ENCODE data around the gene MSI2.

The MSI2 gene

GRCh38 chr17:57713140-57713539, 456.8 kb downstream of the MSI2 start:
- no peak for DNase-seq

DNA sequence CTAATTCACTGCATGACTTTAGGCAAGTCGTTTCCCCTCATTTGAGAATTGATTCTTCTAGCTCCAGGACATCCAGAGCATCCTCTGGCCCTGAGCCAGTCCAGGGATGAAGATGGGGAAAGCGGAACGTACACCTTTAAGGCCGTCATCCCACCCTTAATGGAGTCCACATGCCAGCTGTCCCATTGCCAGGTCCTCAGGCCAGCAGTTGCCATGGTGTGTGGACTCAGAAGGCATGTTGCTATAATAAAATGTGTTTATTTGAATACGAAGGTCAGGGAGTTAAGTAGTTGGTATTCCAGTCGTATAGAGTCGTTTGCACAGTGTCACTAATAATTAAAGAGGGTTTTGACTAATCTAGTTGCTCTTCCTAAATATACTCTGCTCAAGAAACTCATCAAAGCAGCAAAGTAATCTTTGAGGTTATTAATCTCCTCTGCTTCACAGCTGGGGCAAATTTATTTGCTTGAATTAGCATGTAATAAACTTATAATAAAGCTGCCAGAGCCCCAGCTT, 458.4 kb downstream of the MSI2 start:
- no peak for DNase-seq

DNA sequence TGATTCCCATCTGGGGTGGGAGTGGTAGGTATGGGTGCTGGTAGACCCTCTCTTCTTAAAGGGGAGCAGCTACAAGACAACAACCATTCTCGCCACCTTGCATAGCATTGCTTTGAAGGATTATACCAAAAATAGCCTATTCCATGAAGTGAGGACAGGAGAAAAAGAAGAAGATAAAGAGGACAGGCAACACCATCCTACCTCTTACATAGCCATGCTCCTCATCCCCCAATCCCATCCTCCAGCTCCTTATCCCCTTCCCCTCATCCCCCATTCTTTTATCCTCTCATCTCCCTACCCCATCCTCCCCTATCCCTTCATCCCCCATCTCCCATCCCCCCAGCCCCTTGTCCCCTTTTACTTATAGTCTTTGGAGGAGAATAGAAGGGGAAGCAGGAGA, 459.7 kb downstream of the MSI2 start:
- no peak for DNase-seq

DNA sequence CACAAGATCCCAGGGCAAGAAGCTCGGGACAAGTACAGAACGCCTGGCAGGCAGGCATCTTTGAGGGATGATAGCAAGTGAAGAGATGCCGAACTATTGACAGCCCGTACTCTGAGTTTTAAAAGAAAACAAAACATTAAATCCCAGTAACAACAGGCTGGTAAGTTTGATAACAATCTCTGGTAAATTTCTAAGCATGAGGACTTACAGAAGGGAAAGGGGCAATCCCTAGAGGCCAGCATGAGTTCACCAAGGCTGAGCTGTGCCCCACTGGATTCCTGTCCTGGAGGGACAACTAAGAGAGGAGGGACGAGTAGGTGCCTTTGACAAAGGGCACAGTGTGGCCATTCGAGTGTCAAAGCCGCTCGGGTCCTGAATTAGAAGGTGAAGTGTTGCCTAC, 462.6 kb downstream of the MSI2 start:
- DNase-seq: no peak

DNA sequence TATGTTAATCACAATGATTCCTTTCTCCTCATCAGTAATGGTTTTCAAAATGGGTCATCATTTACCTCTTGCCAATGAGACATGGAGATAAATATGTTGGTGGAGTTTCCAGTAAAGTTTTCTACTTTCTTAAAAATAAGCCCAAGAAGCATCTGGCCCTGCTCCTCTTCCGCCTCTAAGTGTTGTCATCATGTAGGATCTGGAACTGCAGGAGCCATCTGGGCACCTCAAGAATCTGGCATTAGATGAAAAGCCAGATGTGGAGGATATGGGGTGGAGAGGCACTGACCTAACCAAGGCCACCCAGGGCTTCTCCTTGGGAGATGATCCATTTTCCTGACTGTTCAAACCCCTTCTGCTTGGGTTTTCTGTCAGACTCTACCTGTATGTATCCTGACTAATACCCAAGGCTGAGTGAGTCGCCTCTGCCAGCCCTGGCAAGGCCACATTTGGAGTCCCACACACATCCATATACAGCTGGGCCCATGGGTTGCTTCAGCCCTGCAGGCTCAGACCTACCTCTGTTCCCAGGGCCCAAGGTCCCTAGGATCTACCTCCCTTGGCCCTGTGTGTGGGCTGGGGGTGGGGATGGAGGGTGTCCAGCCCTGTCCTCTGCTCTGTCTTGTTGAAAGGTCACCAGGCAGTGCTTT, 464.2 kb downstream of the MSI2 start:
- DNase-seq: no peak

GRCh38 chr17:57721967-57722703, 465.8 kb downstream of the MSI2 start:
- DNase-seq: no peak

DNA sequence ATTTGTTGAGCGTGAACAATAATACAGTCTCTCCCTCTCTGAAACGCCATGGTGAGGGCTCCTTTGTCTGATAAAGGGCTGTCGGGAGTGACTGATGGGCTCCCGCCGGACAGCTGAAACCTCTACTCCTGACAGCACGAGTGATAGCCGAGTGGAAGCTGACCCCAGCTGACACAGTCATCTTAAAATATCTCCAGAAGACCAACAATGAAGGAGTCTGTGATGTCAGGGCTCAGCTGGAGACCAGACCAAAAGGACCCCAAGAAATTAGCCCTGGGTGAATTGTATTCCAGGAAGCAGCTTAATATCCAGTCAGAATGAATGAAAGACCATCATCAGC, 466.4 kb downstream of the MSI2 start:
- DNase-seq: no peak

- DNase-seq: no peak
Observed at GRCh38 chr17:57723427-57724025, 467.2 kb downstream of the MSI2 start.

DNA sequence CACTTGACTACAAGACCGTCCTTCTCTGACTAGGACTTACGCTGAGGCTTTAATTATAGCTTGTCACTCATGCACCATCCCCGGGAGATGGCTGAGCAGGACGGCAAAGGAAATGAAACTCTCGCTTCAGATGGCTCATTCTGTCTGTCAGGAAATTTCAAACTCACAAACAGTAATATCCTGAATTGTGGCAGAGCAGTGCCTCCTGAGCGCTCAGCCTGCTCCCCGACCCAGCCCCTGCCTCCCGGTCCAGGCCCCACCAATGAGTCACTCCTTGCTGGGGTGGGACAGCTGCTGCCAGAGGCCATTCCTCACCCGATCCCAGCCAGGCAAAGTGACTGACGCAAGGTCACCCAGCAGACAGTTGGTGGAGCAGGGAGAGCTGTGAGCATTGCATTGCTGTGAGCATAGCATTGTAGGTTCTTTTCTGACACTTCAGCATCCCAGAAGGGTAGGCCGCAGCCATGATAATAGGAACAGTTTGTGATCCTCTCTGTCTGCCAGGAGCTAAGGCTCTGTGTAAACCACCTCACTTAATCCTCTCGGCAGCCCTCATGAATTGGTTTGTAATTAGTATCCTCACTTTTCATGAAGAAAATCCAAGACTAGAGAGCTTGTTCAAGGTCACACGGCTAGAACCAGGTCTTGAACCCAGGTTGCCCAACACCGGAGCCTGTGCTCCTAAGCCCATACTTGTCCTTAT, 467.9 kb downstream of the MSI2 start:
- no peak for DNase-seq

DNA sequence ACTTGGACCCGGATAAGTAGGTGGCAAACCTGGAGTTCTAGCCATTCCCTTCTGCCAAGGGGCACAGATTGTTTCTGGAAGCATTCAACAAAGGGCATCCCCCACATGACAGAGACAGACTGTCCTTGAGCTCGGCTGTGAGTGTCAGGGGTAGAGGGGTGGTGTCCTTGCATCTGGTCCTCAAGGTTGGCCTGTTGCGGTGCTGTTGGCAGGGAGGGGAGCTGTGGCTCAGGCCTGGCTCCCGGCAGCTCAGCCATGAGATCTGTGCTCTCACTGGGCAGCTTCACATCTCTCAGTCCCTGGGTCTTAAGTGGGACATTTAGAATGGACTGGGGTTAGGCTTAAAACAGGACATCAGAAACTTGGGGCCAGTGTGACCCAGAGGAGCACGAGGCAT, 468.4 kb downstream of the MSI2 start:
- DNase-seq: no peak

- no peak for DNase-seq
Observed at GRCh38 chr17:57726213-57726790, 470.0 kb downstream of the MSI2 start.

GRCh38 chr17:57726838-57727237, 470.5 kb downstream of the MSI2 start:
- DNase-seq: no peak

- no peak for DNase-seq
Observed at GRCh38 chr17:57727630-57728175, 471.4 kb downstream of the MSI2 start.

- DNase-seq: no peak
Observed at GRCh38 chr17:57730026-57730701, 473.8 kb downstream of the MSI2 start.

GRCh38 chr17:57732062-57732461, 475.7 kb downstream of the MSI2 start:
- DNase-seq: no peak

- no peak for DNase-seq
Observed at GRCh38 chr17:57733085-57733484, 476.8 kb downstream of the MSI2 start.
